ENCODE measurements around the gene PID1. TPM values are rescaled to one million over a fixed set of nuclear protein-coding genes. Genes with fewer than 3 reads are reported as not detected.

Gene PID1
- total RNA-seq, 1 donor from 2014 or later: 0.95 TPM

DNA sequence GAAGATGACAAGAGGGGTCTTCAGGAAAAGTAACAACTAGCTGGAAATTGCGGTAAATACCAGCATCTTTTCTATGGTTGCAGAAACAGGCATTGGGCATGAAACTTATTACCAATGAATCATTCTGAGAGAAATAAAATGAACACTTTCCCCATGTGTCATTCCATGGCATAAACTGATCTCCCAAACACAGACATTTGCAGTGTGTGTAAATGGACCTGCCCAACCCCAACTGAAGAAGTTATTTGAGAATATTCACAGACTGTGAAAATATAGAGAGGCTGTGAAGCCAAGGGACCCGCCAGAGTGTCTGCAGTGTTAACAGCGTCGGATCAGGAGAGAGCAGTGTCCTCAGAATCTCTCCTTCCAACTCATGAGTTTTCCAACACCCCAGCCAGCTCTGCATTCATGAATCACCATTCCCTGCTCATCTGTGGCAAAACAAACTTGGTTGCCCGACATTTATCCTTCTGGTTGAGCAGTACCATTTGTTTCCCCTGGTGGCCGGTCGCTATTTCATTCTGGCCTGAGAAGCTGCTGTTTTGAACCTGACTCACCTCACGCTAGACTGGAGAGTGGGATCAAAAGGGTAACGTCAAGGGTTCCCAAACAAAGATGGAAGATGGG is 238.4 kb downstream of the PID1 start:
- no peaks in the 10 kb centered on the region for H3K27me3 Mint-ChIP-seq (ENCODE audit: low read depth)
- peaks cover 10% of the 10 kb centered on the region for H3K9me3 Mint-ChIP-seq (ENCODE audit: low read depth)
- no peak overlapping the region for H3K27ac Mint-ChIP-seq (ENCODE audit: unreplicated experiment)
- no peak for DNase-seq (ENCODE audit: low spot score)
- no peak overlapping the region for H3K4me3 Mint-ChIP-seq (ENCODE audit: unreplicated experiment)
- TF ChIP-seq, protein P1, sequence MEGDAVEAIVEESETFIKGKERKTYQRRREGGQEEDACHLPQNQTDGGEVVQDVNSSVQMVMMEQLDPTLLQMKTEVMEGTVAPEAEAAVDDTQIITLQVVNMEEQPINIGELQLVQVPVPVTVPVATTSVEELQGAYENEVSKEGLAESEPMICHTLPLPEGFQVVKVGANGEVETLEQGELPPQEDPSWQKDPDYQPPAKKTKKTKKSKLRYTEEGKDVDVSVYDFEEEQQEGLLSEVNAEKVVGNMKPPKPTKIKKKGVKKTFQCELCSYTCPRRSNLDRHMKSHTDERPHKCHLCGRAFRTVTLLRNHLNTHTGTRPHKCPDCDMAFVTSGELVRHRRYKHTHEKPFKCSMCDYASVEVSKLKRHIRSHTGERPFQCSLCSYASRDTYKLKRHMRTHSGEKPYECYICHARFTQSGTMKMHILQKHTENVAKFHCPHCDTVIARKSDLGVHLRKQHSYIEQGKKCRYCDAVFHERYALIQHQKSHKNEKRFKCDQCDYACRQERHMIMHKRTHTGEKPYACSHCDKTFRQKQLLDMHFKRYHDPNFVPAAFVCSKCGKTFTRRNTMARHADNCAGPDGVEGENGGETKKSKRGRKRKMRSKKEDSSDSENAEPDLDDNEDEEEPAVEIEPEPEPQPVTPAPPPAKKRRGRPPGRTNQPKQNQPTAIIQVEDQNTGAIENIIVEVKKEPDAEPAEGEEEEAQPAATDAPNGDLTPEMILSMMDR (IDR thresholded peaks at IDR 0.05): no peak
- H3K36me3 Mint-ChIP-seq (ENCODE audit: low read depth): no peaks in the 10 kb centered on the region
- no peaks in the 10 kb centered on the region for H3K4me1 Mint-ChIP-seq (ENCODE audit: low read depth)

DNA sequence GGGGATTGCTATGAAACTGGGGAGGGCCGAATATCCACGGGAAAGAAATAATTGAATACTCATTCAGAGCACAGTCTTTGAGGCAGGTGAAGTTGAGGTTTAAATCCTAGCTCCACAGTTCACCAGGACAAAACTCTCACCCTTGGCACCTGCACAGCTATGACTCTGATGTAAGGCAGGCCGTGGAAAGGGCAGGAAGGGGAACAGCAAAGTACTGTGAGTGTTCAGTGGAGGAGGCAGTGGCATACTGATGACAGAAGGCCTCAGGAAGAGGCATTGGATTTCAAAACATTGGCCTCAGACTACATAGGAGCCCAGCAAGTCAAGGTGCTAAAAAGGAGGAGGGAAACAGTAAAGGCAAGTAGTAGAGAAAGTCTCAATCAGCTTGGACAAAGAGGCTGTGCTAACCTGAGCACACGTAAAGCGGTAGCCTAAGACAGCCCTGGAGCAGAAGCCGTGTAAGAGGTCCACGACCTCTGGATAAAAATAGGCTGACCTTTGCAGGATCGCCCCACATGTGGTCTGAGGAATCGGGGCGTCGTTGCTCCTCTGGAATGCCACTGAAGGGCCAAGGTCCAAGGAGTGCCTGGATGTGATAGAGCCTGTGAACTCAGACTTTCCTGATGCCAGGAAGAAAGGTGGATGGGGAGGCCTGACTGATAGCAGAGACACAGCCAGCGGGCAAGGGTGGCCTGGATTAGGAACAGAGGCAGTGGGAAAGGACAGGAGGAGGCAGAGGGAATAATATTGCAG is 243.6 kb downstream of the PID1 start:
- Mint-ChIP-seq H3K36me3 (ENCODE audit: low read depth) (no peaks in the 10 kb centered on the region), H3K4me1 (ENCODE audit: low read depth) (no peaks in the 10 kb centered on the region), H3K27ac (ENCODE audit: unreplicated experiment) (no peak overlapping the region), H3K9me3 (ENCODE audit: low read depth) (peaks cover 15% of the 10 kb centered on the region), H3K27me3 (ENCODE audit: low read depth) (no peaks in the 10 kb centered on the region), H3K4me3 (ENCODE audit: unreplicated experiment) (no peak overlapping the region)
- no peak for DNase-seq (ENCODE audit: low spot score)
- TF ChIP-seq, protein P1 (IDR thresholded peaks at IDR 0.05): no peak

DNA sequence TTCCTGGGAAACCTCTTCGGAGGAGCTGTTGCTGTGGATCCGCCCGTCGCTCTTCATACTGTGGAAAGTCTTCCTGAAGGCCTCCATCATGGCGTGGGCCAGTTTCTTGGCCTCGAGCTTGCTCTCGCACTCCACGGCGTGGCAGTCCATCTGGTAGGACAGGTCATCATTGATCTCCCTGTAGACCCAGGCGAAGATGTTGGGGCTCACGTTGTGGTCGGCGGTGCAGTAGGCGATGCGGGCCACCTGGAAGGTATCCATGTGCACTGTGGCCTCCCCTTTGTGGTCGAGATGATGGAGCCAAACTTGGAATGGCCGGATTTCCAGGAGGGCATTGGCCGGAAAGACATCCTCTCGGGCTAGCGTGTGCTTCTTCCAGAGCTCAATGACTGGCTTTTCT is 245.4 kb downstream of the PID1 start:
- H3K9me3 Mint-ChIP-seq (ENCODE audit: low read depth): peaks cover 15% of the 10 kb centered on the region
- H3K4me1 Mint-ChIP-seq (ENCODE audit: low read depth): no peaks in the 10 kb centered on the region
- no peaks in the 10 kb centered on the region for H3K36me3 Mint-ChIP-seq (ENCODE audit: low read depth)
- H3K27ac Mint-ChIP-seq (ENCODE audit: unreplicated experiment): no peak overlapping the region
- DNase-seq (ENCODE audit: low spot score): no peak
- no peak overlapping the region for H3K4me3 Mint-ChIP-seq (ENCODE audit: unreplicated experiment)
- TF ChIP-seq, protein P1 (IDR thresholded peaks at IDR 0.05): no peak
- no peaks in the 10 kb centered on the region for H3K27me3 Mint-ChIP-seq (ENCODE audit: low read depth)

DNA sequence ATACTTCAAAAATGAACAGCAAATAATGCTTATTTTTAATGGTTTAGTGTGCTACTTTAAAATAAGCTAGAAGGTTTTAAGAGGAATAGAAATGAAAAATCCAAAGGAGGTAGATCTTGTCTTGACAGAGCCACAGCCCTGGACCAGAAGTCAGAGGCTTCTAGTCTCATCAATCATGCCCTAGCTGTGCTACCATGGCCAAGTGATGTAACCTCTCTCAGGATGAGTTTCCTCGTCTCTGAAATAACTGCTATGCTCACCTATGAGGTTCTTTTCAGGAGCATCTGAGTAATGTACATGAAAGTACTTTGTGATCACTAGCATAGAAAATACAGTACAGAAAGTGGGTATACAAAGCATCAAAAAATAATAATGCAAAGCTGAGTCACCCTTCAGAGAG is 248.4 kb downstream of the PID1 start:
- Mint-ChIP-seq H3K9me3 (ENCODE audit: low read depth) (peaks cover 18% of the 10 kb centered on the region), H3K27me3 (ENCODE audit: low read depth) (no peaks in the 10 kb centered on the region), H3K4me1 (ENCODE audit: low read depth) (no peaks in the 10 kb centered on the region), H3K36me3 (ENCODE audit: low read depth) (no peaks in the 10 kb centered on the region), H3K4me3 (ENCODE audit: unreplicated experiment) (no peak overlapping the region), H3K27ac (ENCODE audit: unreplicated experiment) (no peak overlapping the region)
- no peak for DNase-seq (ENCODE audit: low spot score)
- TF ChIP-seq, protein P1 (IDR thresholded peaks at IDR 0.05): no peak

DNA sequence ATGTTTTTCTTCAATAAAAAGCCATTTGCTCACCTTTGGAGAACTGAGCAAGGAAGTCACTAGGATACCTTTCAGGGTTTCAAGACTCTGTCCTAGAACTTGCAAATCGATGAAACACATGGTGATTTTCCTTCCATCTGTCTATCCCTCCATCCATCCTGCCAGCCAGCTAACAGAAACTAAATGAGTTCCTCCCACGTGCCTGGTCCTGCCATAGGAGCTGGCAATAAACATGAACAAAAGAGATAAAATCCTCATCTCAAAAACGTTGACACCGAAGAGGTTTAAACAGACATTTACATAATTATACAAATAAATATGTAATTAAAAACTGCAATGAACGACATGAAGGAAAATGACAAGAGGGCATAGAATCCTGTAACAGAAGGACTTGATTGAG is 249.0 kb downstream of the PID1 start:
- no peak overlapping the region for H3K27ac Mint-ChIP-seq (ENCODE audit: unreplicated experiment)
- no peaks in the 10 kb centered on the region for H3K4me1 Mint-ChIP-seq (ENCODE audit: low read depth)
- H3K4me3 Mint-ChIP-seq (ENCODE audit: unreplicated experiment): no peak overlapping the region
- no peak for DNase-seq (ENCODE audit: low spot score)
- H3K36me3 Mint-ChIP-seq (ENCODE audit: low read depth): no peaks in the 10 kb centered on the region
- TF ChIP-seq, protein P1 (IDR thresholded peaks at IDR 0.05): no peak
- H3K9me3 Mint-ChIP-seq (ENCODE audit: low read depth): peaks cover 15% of the 10 kb centered on the region
- H3K27me3 Mint-ChIP-seq (ENCODE audit: low read depth): no peaks in the 10 kb centered on the region
